Naive thymus-derived CD8-positive, alpha-beta T cell (primary cell): ENCODE data around the gene TCEAL2. TPM values are rescaled to one million over a fixed set of nuclear protein-coding genes. Genes with fewer than 3 reads are reported as not detected.
A peak's percentile ranks its signal among the peaks of the same experiment; 100 is the strongest.

Experiments used
- ATAC-seq, 2 donors: fragments of 150-1000 bp; cut with Tn5 transposase in 1 of 2; sonication (Bioruptor Pico), chemical (Tn5 transposase) in 1 of 2; 1 replicate in 1 of 2; 2 replicates in 1 of 2; pipeline ENCODE4 v1.10.0; 2021; ENCODE audit warnings: mild to moderate bottlenecking in 2 of 2, moderate library complexity in 2 of 2
- POLR2A ChIA-PET: fragments of 350-600 bp; sonication (Branson Sonifier 250); formaldehyde crosslinking; loops from one replicate; lab custom pipeline; 2021; ENCODE audit warnings: antibody characterized with exemption; lab: Charles Lee
- DNase-seq, 10 donors: peaks; one replicate each; pipeline versions ENCODE4 v3.0.0 to v3.0.0-alpha.2; 2020 to 2022
- H3K27ac Mint-ChIP-seq, 10 donors: one replicate each; pipeline ENCODE4 v1.8.0; 2020 to 2022; ENCODE audit warnings: mild to moderate bottlenecking in 10 of 10, mixed read lengths in 10 of 10, moderate library complexity in 4 of 10, inconsistent platforms in 1 of 10
- H3K27me3 Mint-ChIP-seq, 5 donors: one replicate each; pipeline ENCODE4 v1.8.0; 2021 to 2022; ENCODE audit warnings: mixed read lengths in 5 of 5
- H3K36me3 Mint-ChIP-seq, 3 donors: one replicate each; pipeline ENCODE4 v1.8.0; 2020 to 2022; ENCODE audit warnings: mixed read lengths in 3 of 3, mild to moderate bottlenecking in 2 of 3, inconsistent platforms in 1 of 3
- H3K4me1 Mint-ChIP-seq, 4 donors: one replicate each; pipeline ENCODE4 v1.8.0; 2021 to 2022; ENCODE audit warnings: mixed read lengths in 4 of 4
- H3K4me3 Mint-ChIP-seq, 10 donors: one replicate each; pipeline ENCODE4 v1.8.0; 2020 to 2022; ENCODE audit warnings: mild to moderate bottlenecking in 10 of 10, mixed read lengths in 10 of 10, moderate library complexity in 6 of 10, inconsistent platforms in 1 of 10
- H3K9me3 Mint-ChIP-seq, 9 donors: one replicate each; pipeline ENCODE4 v1.8.0; 2020 to 2022; ENCODE audit warnings: mixed read lengths in 9 of 9, mild to moderate bottlenecking in 3 of 9, inconsistent platforms in 1 of 9, moderate library complexity in 1 of 9
- polyA plus RNA-seq, 3 donors: library from polyadenylated mRNA; unstranded; fragments of 300-500 nt; fragmentation: Illumina TruSeq; gene quantifications; one replicate each; pipeline ENCODE4 v1.2.3, GENCODE V29; 2021
- total RNA-seq, 8 experiments: library from RNA in 2 of 8; stranded (reverse) in 2 of 8; gene quantifications; one replicate each; pipeline ENCODE4 v1.2.3 and lab custom pipeline; 2021 to 2026

TCEAL2 gene
- total and polyA plus RNA-seq, 5 experiments from 2014 or later, result 0.95 to 1.8 (median 1.6) TPM

DNA sequence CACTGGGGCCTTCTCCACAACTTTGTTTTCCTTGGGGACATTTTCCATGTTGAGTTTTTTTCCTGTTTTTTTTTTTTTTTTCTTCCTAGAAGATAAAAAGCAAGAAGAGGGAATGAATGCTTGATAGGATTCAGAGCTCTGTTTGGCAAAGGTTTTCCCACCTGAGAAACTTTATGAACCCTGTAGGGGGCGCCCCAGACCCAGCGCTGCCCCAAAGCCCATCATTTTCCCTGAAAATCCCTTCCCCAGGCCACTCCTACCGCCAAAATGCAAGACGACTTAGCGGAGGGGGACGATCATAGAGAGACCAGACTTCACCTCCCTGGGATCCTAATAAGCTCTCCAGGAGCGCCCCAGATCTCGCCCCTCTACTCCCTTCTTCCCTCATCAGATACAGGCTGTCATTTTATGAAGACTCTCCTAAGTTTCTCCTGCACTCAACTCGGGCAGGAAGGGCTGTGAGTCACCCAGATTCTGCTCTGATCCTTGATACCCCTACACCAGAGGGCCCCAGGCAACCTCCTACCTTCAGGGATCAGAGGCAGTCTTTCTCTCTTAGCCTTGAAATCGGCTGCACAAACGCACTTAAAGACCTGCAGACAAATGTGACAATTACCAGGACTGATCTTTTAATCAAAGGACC lies 28.9 kb downstream of the TCEAL2 start:
- DNase-seq (peak in 6 of 10 donors; percentile 1 to 16 (median 4)), ATAC-seq (peak in 1 of 2 donors; percentile 13)
- H3K9me3 Mint-ChIP-seq, result no peaks in the 10 kb centered on the region
- POLR2A ChIA-PET, result no interaction called here
- H3K27ac Mint-ChIP-seq, result peak overlapping the region; percentile 79 to 99 (median 98)
- peaks cover 0 to 5% (median 4%) of the 10 kb centered on the region in 3 donors for H3K36me3 Mint-ChIP-seq
- H3K27me3 Mint-ChIP-seq, result peaks cover 0 to 2% (median 0%) of the 10 kb centered on the region in 5 donors
- H3K4me3 Mint-ChIP-seq, result peak overlapping the region; percentile 92 to 99 (median 98)
- H3K4me1 Mint-ChIP-seq, result peaks cover 8 to 19% (median 15%) of the 10 kb centered on the region in 4 donors

DNA sequence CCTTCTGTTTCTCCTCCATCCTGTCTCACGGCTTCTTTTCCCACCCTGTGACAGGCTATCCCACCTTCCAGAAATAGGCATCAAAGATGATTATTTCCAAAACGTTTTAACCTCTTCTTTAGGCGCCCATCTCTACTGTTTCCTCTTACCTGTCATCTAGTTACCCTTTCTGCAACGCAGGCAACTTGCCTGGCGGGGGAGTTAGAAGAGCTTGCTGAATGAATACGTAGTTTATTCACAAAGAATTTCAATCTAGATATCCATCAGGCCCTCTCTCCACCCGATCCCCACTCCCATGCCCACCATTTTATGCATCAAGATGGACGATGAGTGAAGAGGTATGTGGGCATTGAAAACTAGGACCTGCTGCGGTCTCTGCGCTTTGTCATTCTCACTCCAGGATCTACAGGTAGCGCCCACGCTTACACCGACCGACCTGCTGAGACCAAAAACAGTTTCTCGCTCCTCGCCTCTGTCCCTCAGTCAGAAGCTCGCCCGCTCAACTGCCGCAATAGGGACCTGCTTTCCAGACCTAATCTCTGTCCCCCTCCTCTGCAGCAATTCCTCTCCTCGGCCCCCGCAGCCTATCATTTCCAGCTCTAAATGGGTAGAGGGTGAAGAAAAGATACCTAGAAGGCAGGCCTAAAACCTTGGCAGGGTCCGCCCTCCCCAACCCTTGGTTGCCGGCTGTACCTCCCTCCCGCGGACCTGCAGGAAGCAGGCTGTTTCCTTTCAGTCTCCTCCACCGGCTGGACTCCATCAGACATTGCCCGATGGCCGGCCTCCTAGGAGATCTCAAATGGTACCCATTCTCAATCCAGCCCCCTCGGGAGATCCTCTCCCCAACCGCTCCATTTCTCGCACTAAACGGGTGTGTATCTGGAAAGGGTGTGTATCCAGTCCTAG lies 29.7 kb downstream of the TCEAL2 start:
- Mint-ChIP-seq H3K9me3 (no peaks in the 10 kb centered on the region), H3K27me3 (peaks cover 0 to 4% (median 2%) of the 10 kb centered on the region in 5 donors), H3K36me3 (peaks cover 0 to 5% (median 4%) of the 10 kb centered on the region in 3 donors), H3K4me3 (peak overlapping the region; percentile 92 to 99 (median 98)), H3K27ac (peak overlapping the region; percentile 79 to 99 (median 98)), H3K4me1 (peaks cover 8 to 19% (median 15%) of the 10 kb centered on the region in 4 donors)
- ATAC-seq (peak; percentile 55 to 60), DNase-seq (peak in 9 of 10 donors; percentile 3 to 65 (median 31))
- POLR2A ChIA-PET, result interaction anchor here (1.7 kb wide), 1 partner anchor 224 kb away, joined by 8 read pairs; the partner anchor contains the start of gene ZMAT1

- peaks cover 0 to 6% (median 2%) of the 10 kb centered on the region in 5 donors for H3K27me3 Mint-ChIP-seq
- peak; percentile 93 to 95 for ATAC-seq
- POLR2A ChIA-PET, result interaction anchor here (1.7 kb wide), 1 partner anchor 224 kb away, joined by 8 read pairs; the partner anchor contains the start of gene ZMAT1
- peaks cover 8 to 19% (median 15%) of the 10 kb centered on the region in 4 donors for H3K4me1 Mint-ChIP-seq
- H3K4me3 Mint-ChIP-seq, result peak within 1 kb of the TSS; percentile 92 to 99 (median 98)
- DNase-seq, result peak; percentile 11 to 78 (median 56)
- H3K27ac Mint-ChIP-seq, result peak within 1 kb of the TSS; percentile 79 to 99 (median 98)
- H3K9me3 Mint-ChIP-seq, result no peaks in the 10 kb centered on the region
- H3K36me3 Mint-ChIP-seq, result peaks cover 0 to 5% (median 4%) of the 10 kb centered on the region in 3 donors
These were observed 30.3 kb downstream of the TCEAL2 start, which contains the start of gene BEX5 for GRCh38 chrX:102155806-102156179. BEX5 (minus strand) TSS chrX:102155977; CDS start chrX:102154265, 1,712 bp downstream.

Other genes with a start within 250 kb of the TCEAL2 start
- 10 to 100 TPM; 35.4 to 38.9 TPM for gene ZMAT1, start 193.7 kb upstream of the TCEAL2 start, total RNA-seq
- 1 to 10 TPM; 3.5 to 4.5 (median 4.3) TPM for gene ZMAT1, start 193.7 kb upstream of the TCEAL2 start, polyA plus RNA-seq
- not detected for gene TCEAL6, start 16.8 kb downstream of the TCEAL2 start, total RNA-seq
- gene TCEAL6, start 16.8 kb downstream of the TCEAL2 start, polyA plus RNA-seq, result not detected
- gene BEX5, start 30.3 kb downstream of the TCEAL2 start, total RNA-seq, result 1 to 10 TPM; 4.9 to 9.2 TPM
- gene BEX5, start 30.3 kb downstream of the TCEAL2 start, polyA plus RNA-seq, result 10 to 100 TPM in 1 of 3 donors, 1 to 10 TPM in 2; 9.6 to 11.1 (median 9.9) TPM
- gene TCP11X1, start 89.6 kb downstream of the TCEAL2 start, total RNA-seq, result not detected
- gene TCP11X1, start 89.6 kb downstream of the TCEAL2 start, polyA plus RNA-seq, result not detected
- not detected for gene NXF2, start 121.5 kb downstream of the TCEAL2 start, total RNA-seq
- not detected for gene NXF2, start 121.5 kb downstream of the TCEAL2 start, polyA plus RNA-seq